HG03060 (cell line): ENCODE data around the gene TUBB4A.

ENCODE experiments used
- ATAC-seq: cut with Tn5 transposase; IDR thresholded peaks from one replicate; pipeline ENCODE4 v1.9.1; 2021; ENCODE audit warnings: low read depth, moderate number of reproducible peaks; ENCODE audit not compliant: unreplicated experiment

Gene TUBB4A

GRCh38 chr19:6472713-6473112, 29.4 kb downstream of the TUBB4A start:
- no peak for ATAC-seq

- ATAC-seq, result no peak
These were observed 31.0 kb downstream of the TUBB4A start for GRCh38 chr19:6471076-6471475.

DNA sequence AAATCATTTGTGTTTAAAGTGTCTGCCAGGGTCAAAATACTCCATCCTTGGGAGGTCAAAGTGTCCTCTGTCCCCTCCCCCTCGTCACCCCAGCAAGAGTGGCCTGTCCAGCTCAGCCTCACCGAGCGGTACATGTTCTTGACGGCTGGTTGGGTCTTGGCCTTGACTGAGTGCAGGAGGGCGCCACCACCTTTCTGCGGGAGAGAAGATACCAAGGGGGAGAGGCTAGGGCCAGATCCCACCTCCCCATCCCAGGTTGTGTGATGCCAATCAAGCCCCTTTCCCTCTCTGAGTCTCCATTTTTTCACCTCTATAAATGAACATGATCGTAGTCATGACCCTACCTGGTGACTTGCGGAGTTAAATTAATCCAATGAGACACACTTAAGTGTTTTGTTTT, 31.9 kb downstream of the TUBB4A start:
- no peak for ATAC-seq

GRCh38 chr19:6467384-6467783, 34.7 kb downstream of the TUBB4A start:
- ATAC-seq, result no peak

DNA sequence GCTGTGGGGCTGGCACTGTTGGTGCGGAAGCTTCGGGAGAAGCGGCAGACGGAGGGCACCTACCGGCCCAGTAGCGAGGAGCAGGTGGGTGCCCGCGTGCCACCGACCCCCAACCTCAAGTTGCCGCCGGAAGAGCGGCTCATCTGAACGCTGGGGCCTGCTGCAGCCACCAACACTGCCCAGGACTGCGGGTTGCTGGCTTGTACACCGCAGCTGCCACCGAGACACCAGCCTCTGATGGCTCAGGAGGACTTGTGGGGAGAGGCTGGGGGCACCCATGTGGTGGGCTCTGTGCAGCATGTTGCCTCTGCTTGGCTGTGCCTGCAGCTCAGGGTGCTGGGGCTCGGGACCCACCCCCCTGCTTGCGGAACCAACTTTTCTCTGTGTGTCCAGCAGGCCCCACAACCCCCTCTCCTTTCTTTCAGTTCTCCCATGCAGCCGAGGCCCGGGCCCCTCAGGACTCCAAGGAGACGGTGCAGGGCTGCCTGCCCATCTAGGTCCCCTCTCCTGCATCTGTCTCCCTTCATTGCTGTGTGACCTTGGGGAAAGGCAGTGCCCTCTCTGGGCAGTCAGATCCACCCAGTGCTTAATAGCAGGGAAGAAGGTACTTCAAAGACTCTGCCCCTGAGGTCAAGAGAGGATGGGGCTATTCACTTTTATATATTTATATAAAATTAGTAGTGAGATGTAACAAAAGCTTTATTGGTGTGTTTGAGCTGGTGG, 35.4 kb downstream of the TUBB4A start:
- no peak for ATAC-seq

DNA sequence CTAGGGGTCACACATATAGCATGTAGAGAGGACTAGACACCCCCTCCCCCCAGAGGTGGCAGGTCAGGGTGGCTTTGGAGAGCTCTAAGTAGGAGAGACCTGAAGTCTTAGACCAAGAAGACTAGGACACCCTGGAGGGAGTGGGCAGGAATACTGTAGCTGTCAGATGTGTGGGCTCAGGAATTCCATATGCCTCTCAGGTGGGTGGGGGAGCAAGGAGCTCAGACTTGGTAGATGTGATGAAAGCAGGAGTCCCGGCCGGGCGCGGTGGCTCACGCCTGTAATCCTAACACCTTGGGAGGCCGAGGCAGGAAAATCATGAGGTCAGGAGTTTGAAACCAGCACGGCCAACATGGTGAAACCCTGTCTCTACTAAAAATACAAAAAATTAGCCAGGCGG, 36.4 kb downstream of the TUBB4A start:
- no peak for ATAC-seq

DNA sequence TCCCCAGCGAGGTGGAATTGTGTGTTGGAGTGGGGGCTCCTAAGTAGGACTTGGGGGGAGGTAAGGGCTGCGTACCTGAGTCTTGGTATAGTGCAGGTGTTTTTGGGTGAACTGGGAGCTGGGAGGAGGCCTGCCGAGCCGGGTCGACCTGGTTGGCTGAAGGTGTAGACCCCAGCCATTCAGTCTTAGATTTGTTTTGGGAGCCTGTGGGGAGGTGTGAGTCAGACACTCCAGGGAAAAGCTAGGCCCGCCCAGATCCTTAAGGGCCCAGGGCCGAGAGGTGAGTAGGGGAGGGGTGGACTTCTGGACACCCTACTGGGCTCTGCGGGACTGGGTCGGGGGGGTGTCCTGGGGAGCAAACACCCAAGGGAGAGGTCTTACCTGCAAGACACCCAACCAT, 37.1 kb downstream of the TUBB4A start:
- ATAC-seq, result no peak

DNA sequence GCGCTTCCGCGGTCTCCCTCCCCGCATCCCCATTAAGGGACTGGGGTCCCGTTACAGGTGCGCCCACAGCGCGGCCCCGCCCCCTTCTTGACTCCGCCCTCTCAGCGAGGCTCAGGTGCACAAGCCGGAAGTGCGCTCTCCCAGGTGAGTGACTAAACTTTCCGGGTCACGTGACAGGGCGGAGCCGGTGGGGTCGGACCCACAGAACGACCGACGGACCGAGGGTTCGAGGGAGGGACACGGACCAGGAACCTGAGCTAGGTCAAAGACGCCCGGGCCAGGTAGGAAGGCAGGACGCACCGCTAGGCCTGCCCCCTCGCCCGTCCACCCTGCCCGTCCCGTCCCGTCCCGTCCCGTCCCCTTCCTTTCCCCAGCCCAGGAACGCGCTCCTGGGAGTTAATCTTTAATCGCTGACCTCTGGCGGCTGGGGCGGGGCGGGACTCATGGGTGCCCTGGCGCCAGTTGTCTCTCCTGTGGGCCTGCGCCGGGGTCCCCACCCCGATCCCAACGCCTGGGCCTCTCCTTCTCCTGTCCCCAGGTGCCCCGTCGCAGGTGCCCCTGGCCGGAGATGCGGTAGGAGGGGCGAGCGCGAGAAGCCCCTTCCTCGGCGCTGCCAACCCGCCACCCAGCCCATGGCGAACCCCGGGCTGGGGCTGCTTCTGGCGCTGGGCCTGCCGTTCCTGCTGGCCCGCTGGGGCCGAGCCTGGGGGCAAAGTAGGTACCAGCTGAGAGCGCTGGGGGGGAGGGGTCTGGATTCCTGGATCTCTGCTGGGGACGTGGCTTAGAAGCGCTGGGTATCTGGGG, 37.8 kb downstream of the TUBB4A start, which contains the start of gene CRB3:
CRB3 (plus strand) TSS at position 202 of the 804 bp plus-strand sequence; CDS start at position 633, 431 bp downstream.
- no peak for ATAC-seq

DNA sequence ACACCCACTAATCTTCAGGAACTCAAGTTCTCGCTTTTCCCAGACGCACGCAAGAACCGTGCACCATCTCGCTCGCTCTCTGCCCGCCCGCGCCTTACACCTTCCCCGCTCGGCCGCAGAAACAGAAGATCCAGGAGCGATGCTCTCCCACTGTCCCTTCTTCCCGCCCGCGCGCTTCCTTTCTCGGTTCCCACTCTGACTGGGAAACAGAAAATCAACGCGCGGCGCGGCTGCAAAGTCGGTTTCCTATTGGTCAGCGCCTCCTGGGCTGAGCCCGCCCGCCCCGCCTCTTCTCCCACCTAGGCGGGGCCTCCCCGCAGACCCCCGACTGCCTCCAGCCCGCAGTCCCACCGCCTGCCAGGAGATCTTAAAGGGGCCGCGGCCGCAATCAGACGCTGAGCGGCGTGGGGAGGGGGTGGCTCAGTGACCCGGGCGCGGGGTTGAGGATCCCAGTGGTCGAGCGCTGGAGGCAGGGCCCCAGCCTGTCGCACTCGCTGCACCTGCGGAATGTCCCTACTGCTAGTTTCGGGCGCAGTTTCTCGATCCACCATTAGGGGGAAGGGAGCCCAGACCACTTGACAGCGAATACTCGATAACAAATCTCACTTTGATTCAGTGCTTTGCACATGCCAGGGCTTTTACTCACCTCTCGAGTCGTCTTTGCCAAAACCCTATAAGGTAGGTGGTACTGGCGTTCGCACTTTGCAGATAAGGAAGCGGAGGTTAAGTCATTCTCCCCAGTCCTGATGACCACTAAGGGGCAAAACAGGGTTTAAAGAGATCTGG, 41.8 kb downstream of the TUBB4A start:
- peak; percentile 51 for ATAC-seq

GRCh38 chr19:6459262-6460098, 42.6 kb downstream of the TUBB4A start, which contains the start of gene SLC25A23:
Gene SLC25A23 (minus strand): TSS chr19:6459792. CDS start chr19:6459628, 164 bp downstream.
- ATAC-seq, result peak; percentile 11

- no peak for ATAC-seq
These were observed 43.3 kb downstream of the TUBB4A start for GRCh38 chr19:6458695-6459261.

DNA sequence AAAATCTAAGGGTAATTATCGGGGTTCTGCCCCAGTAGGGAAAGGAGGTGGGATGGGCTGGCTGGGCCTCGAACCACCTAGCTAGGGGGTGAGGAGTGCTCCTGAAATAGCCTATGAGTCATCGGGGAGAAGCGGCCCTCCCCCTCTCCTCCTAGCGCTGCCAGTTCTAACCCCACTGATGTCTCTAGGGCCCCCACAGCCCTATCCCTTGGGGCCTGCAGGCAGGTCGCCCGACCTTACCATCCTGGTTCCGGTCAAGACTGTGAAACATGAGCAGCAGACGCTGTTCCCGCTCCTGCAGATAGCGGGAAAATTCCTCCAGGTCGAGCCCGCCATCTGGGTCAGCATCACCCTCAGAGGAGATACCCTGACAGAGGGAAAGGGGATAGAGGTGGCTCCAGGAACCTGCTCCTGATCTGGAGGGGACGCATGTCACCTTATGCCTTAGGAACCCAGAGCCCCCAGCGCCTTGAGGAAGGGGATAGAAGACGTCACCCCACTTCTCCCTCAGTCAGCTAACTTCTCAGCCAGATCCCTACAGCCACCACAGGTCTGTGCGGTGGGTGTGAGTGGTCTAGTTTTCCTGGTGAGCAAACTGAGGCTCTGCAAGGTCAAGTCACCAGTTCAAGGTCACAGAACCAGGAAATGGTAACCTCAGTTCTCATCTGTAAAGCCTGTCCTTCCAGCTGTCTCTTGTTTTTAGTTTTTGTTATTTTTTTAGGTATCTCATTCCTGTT, 44.0 kb downstream of the TUBB4A start:
- no peak for ATAC-seq

DNA sequence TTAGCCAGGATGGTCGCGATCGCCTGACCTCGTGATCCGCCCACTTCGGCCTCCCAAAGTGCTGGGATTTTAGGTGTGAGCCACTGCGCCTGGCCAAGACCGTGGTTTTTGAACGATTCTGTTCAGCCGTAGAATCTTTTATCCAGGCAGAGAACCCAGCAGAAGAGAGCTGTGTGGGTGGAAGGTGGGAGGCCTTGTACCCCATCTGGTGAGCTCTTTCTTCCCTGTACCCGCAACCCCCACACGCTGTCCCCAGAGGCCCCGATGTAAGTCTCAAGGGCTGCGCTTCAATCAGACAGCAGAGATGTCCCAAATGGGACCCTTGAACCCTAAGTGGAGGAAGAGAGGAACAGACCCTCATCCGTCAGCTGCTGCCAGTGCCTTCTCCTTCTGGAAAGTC, 46.2 kb downstream of the TUBB4A start:
- no peak for ATAC-seq

- ATAC-seq, result no peak
These were observed 48.1 kb downstream of the TUBB4A start for GRCh38 chr19:6453951-6454565.

DNA sequence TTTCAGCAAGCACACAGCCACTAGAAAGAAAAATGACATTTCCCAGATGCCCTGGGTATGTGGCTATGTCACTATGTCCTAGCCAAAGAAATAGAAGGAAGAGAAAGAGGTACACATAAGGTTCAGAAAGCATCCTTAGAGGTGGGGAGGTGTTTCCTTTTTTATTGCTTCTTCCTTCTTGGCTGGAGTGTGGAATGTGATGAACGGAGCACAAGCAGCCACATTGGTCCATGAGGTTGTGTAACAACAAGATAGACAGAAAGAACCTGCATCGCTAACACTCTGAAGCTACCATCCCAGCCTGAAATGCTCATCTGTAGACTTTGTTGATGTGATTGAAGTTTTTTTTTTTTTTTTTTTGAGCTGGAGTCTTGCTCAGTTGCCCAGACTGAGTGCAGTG, 49.2 kb downstream of the TUBB4A start:
- ATAC-seq, result no peak

DNA sequence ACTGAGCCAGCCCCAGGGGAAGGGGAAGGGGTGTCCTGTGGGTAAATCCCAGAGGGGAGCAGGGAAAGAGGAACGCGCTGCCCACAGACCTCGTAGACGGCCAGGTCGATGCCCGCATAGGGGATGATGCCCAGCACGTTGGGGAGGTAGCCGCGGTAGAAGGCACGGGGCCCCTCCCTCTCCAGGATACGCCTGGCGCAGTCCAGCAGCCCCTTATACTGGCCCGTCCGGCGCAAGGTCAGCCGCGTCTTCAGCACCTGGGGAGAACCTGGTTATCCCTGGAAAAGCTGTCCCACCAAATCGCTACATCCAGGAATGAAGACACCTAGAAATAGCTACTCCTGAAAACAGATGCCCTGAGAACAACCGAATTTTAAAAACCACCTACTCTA, 49.9 kb downstream of the TUBB4A start:
- no peak for ATAC-seq

DNA sequence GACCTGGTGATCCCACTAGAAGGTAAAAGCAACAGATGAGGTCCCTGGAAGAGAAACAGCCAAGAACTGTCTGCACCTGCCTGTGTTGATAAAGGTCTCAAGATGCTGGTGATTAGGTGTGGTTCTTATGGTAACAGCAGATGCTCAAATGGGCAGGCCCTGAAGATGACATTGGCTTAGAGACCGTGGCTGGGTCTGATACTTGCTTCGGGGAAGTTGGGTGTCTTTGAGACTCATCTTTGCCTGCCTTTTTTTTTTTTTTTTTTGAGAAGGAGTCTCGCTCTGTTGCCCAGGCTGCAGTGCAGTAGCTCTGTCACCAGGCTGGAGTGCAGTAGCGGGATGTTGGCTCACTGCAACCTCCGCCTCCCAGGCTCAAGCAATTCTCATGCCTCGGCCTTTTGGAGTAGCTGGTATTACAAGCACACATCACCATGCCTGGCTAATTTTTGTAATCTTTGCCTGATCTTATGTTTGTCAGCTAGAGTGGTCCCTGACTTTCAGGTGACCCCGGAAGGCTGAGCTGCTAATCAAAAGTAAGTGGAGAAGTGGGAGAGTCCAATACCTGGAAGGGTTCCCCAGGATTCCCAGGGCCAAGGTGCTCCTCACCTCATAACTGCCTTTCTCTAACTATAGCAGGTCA, 50.4 kb downstream of the TUBB4A start:
- no peak for ATAC-seq

- no peak for ATAC-seq
These were observed 51.9 kb downstream of the TUBB4A start for GRCh38 chr19:6450166-6450565.
